Stimulated activated CD4-positive, alpha-beta T cell treated with anti-CD3 and anti-CD28 coated beads, TNF-alpha, amount 100 ng/mL, for 24 hours (primary cell): ENCODE measurements around the gene LINC00305.

Experiments used
- DNase-seq, 3 experiments: peaks; one replicate each; pipeline ENCODE4 v3.0.0-alpha.2; 2020; ENCODE audit warnings: low read depth in 3 of 3

LINC00305 gene

GRCh38 chr18:64031411-64031810, 117.5 kb downstream of the LINC00305 start:
- no peak for DNase-seq
